ENCODE data around the gene ZNF709.
"Not testable (repeated sequence)": the region's sequence is repeated elsewhere in the genome, so short reads cannot be mapped to it uniquely, and the experiment has no call there.

The ZNF709 gene

GRCh38 chr19:12494260-12494860, 9.7 kb upstream of the ZNF709 start:
- Histone ChIP-seq H3K4me3 (ENCODE audit: low read depth, low read length) (no peak overlapping the region), H3K4me2 (ENCODE audit: low read length) (no peak overlapping the region), H3K4me1 (peaks cover 4% of the 10 kb centered on the region), H2AFZ (peak overlapping the region; percentile 94), H3K36me3 (ENCODE audit: control insufficient read depth, insufficient read depth, low read length) (no peaks in the 10 kb centered on the region), H3K27ac (peak overlapping the region; percentile 86), H3K9ac (no peak overlapping the region), H3K9me3 (ENCODE audit: control insufficient read depth, low read length) (no peaks in the 10 kb centered on the region), H3K79me2 (no peaks in the 10 kb centered on the region), H3K27me3 (ENCODE audit: control insufficient read depth, insufficient read depth, low read length) (no peaks in the 10 kb centered on the region)
- TF ChIP-seq CTCF (IDR thresholded peaks at IDR 0.05), result no peak

- not testable (repeated sequence) for H3K4me1 ChIP-seq; H3K27me3 ChIP-seq (ENCODE audit: control insufficient read depth, insufficient read depth, low read length); H3K4me2 ChIP-seq (ENCODE audit: low read length); H3K4me3 ChIP-seq (ENCODE audit: low read depth, low read length); H2AFZ ChIP-seq; H3K27ac ChIP-seq; H3K9me3 ChIP-seq (ENCODE audit: control insufficient read depth, low read length); H3K9ac ChIP-seq; H3K36me3 ChIP-seq (ENCODE audit: control insufficient read depth, insufficient read depth, low read length)
- H3K79me2 ChIP-seq, result peaks cover 20% of the 10 kb centered on the region
Measured at GRCh38 chr19:12486265-12486783, 1.7 kb upstream of the ZNF709 start.

GRCh38 chr19:12485571-12485970, 955 bp upstream of the ZNF709 start:
- Histone ChIP-seq H3K79me2 (peaks cover 20% of the 10 kb centered on the region), H3K9me3 (ENCODE audit: control insufficient read depth, low read length) (no peaks in the 10 kb centered on the region), H3K4me2 (ENCODE audit: low read length) (peak overlapping the region; percentile 98), H3K4me3 (ENCODE audit: low read depth, low read length) (no peak overlapping the region), H3K27ac (no peak overlapping the region), H3K9ac (peak overlapping the region; percentile 21), H3K27me3 (ENCODE audit: control insufficient read depth, insufficient read depth, low read length) (no peaks in the 10 kb centered on the region), H2AFZ (peak overlapping the region; percentile 87), H3K4me1 (peaks cover 8% of the 10 kb centered on the region), H3K36me3 (ENCODE audit: control insufficient read depth, insufficient read depth, low read length) (no peaks in the 10 kb centered on the region)
- TF ChIP-seq CTCF (IDR thresholded peaks at IDR 0.05), result no peak

- Histone ChIP-seq H3K4me2 (ENCODE audit: low read length) (peak overlapping the region; percentile 98), H3K4me3 (ENCODE audit: low read depth, low read length) (peak overlapping the region; percentile 99), H3K79me2 (peaks cover 20% of the 10 kb centered on the region), H2AFZ (peak overlapping the region; percentile 87), H3K4me1 (peaks cover 8% of the 10 kb centered on the region), H3K27ac (peak overlapping the region; percentile 71), H3K27me3 (ENCODE audit: control insufficient read depth, insufficient read depth, low read length) (no peaks in the 10 kb centered on the region), H3K9ac (peak overlapping the region; percentile 21), H3K9me3 (ENCODE audit: control insufficient read depth, low read length) (no peaks in the 10 kb centered on the region), H3K36me3 (ENCODE audit: control insufficient read depth, insufficient read depth, low read length) (no peaks in the 10 kb centered on the region)
- TF ChIP-seq CTCF (IDR thresholded peaks at IDR 0.05), result no peak
Measured at GRCh38 chr19:12485052-12485416, 418 bp upstream of the ZNF709 start.

- Histone ChIP-seq H3K4me3 (ENCODE audit: low read depth, low read length) (peak overlapping the region; percentile 99), H3K4me1 (peaks cover 8% of the 10 kb centered on the region), H3K27me3 (ENCODE audit: control insufficient read depth, insufficient read depth, low read length) (no peaks in the 10 kb centered on the region), H3K4me2 (ENCODE audit: low read length) (peak overlapping the region; percentile 98), H3K27ac (peak overlapping the region; percentile 71), H3K9ac (peak overlapping the region; percentile 21), H2AFZ (peak overlapping the region; percentile 87), H3K9me3 (ENCODE audit: control insufficient read depth, low read length) (no peaks in the 10 kb centered on the region), H3K36me3 (ENCODE audit: control insufficient read depth, insufficient read depth, low read length) (no peaks in the 10 kb centered on the region), H3K79me2 (peaks cover 20% of the 10 kb centered on the region)
- TF ChIP-seq CTCF (IDR thresholded peaks at IDR 0.05), result no peak
Measured at GRCh38 chr19:12484011-12484370, 625 bp downstream of the ZNF709 start.

Data from parathyroid adenoma (tissue), 2 donors.